Right renal cortex interstitium (tissue), 3 donors: ENCODE results near the gene CRIP2. TPM values are rescaled to one million over a fixed set of nuclear protein-coding genes. Genes with fewer than 3 reads are reported as not detected.

ENCODE experiments used
- DNase-seq, 3 donors: peaks; one replicate each; pipeline ENCODE4 v3.0.0-alpha.2; 2013; ENCODE audit warnings: low read depth in 3 of 3, low spot score in 2 of 3
- polyA plus RNA-seq, 3 donors: library from polyadenylated mRNA; unstranded; fragments of 120-200 nt; gene quantifications; one replicate each; pipeline ENCODE4 v1.2.1, GENCODE V29; 2013; ENCODE audit not compliant: insufficient read length in 3 of 3

Gene CRIP2
- polyA plus RNA-seq, 3 donors = 91.5 to 120 (median 109) TPM

DNA sequence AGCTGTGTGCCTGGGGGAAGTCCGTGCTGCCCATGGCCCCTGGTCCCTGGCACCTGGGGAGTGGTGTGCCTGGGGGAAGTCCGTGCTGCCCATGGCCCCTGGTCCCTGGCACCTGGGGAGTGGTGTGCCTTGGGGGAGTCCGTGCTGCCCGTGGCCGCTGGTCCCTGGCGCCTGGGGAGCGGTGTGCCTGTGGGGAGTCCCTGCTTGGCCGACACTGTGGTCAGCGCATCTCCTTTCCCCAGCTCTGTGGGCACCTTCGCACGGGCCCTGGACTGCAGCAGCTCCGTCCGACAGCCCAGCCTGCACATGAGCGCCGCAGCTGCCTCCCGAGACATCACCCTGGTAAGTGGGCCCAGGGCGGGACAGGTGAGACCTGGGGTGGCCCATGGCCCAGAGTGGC lies 14.5 kb upstream of the CRIP2 start:
- DNase-seq = no peak

DNA sequence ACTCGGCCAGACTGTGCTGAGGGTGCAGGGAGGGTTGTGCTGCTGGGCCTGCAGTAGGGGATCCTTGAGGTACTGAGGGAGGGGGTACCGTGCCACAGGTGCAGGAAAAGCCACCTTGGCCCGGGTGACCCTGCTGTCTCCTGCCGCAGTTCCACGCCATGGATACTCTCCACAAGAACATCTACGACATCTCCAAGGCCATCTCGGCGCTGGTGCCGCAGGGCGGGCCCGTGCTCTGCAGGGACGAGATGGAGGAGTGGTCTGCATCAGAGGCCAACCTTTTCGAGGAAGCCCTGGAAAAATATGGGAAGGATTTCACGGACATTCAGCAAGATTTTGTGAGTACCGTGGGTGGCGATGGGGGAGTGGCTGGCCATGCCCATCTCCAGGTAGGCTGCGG lies 14.0 kb upstream of the CRIP2 start:
- no peak for DNase-seq

DNA sequence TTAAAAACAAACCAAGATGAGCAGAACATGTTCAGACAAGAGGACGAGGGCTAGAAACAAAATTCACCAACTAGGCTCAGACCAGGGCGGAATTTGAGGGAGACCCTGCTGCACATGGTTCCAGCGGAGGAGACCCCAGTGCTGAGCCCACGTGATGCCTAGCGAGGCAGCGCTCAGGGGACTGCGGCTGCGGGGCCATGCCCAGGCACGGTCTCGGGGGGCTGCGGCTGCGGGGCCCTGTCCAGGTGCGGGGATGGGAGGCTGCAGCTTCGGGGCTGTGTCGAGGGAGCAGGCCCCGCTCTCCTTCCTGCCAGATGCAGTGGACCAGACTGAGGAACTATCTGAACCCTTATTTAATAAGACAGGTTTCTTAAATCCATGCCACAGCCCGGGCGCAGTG lies 12.7 kb upstream of the CRIP2 start:
- DNase-seq = no peak

DNA sequence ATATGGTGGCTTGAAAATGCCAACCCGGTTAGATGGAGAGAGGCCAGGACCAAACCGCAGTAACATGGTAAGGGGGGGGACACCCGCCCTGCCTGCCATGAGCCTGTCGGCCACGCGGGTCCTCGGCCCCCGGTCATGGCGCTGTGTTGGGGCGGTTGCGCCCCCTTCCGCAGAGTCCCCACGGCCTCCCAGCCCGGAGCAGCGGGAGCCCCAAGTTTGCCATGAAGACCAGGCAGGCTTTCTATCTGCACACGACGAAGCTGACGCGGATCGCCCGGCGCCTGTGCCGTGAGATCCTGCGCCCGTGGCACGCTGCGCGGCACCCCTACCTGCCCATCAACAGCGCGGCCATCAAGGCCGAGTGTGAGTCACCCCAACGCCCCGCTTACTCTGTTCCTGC lies 10.1 kb upstream of the CRIP2 start:
- DNase-seq = no peak

DNA sequence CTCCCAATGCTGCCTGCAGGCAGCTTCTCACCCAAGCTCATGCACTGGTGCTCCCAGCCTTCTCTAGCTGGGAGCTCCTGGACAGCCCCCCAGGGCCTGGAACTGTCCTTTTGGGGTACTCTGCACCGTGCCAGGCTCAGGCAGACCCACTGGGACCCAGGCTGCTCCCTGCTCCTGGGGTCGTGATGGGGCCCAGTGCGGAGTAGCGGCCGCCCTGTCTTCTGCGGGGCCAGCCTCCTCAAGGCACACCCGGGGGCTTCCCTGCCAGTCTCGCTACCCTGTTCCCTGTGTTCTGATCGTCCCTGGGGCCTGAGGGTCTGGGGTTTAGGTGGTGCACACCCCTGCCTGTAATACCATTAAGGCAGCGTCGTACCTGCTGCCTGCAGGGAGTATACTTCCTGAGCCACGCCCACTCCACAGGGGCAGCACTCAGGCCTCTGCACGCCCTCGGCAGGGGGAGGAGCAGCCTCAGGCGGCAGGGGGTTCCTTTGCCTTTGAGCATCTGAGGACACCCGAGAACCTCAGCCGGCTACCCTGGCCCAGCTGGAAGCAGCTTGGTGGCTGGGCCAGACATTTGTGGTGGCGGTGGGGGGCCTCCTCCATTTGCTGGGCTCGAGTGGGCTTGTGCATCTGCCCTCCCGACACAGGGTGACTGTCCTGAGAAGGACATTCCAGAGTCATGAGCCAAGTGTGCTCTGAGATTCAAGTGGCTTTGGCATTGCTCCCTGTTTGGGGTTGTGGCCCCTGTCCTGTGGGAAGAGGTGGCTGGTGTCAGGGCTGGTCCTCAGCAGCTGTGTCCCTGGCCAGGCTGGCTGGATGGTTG lies 9.2 kb upstream of the CRIP2 start:
- DNase-seq = no peak

DNA sequence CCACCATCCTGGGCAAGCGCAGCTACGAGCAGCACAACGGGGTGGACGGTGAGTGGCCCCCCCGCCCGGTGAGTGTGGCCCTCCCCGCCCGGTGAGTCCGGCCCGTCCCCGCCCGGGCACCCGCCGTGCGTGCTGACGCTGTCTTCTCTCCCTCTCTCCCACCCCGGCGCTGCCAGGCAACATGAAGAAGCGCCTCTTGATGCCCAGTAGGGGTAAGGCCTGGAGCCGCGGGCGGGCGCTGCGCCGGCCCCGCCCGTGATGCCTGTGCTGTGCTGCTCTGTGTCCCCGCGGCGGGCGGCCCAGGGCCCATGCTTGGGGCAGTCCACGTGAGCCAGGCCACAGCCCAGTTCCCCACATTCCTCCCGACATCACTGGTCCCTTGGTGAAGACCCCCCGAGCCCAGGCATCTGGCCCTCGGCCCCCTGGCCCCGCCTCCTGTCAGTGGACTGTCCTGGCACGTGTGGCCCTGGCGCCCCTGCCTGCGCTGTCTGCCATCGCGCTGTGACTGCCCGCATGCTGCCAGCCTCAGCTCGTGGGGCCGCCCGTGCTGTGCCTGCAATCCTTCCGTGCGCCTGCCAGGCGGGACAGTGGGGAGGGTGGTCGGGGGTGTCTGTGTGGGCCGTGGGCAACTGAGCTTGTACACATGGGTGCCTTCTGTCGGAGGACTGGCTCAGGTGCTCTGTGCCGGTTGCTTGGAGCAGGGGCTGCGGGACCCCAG lies 7.9 kb upstream of the CRIP2 start:
- no peak for DNase-seq

DNA sequence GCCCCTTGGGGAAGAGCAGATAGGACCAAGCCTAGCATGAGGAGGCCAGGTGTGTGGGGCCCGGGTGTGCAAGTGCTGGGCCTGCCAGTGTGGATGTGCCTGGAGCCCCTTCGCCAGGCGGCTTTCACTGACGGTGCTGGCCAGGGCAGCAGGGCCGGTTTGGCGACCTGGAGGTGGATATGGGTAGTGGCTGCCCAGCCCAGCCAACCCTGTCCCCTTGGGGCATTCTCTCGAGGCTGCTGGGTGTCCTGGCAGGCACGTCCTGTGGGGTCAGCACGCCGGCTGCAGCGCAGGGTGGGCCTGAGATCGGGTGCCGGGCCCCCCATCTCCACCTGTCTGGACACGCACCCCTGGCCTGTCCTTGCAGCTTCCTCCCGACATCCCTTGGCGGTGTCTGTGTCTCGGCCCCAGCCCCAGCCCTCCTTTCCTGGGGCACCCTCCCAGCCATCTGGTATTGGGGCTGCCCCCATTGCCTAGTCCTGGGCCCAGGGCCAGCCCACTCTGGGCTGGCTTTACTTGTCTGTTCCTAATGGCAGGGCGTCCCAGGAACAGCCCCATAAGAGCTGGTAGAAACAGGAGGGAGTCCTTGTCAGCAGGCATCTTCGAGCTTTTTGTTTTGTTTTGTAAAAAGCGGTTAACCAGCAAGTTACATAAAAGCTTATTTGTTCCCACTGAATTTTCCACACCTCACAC lies 7.2 kb upstream of the CRIP2 start:
- DNase-seq = no peak

DNA sequence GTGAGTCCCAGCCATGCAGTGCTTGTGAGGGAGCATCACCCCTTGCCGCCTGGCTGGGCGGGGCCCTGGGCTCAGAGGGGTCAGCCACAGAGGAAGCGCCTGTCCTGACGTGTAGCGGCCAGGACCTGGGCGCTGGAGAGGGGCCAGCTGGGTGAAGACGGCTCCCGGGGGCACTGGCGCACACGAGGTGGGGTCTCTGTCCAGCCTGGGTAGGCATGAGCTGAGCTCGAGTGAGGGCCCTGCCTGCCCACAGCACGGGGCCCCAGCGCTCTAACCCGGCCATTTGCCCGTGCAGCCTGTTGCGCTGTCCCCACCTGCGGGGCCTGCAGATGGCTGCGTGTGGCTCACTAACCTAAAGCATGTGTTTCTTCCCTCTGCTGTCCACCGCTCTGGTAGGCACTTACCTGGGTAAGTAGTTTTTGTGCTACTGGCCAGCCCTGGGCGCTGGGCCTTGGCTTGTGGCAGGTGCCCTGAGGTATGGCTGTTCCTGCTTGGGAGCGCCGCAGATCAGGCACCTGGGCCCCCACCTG lies 6.6 kb upstream of the CRIP2 start:
- no peak for DNase-seq

DNA sequence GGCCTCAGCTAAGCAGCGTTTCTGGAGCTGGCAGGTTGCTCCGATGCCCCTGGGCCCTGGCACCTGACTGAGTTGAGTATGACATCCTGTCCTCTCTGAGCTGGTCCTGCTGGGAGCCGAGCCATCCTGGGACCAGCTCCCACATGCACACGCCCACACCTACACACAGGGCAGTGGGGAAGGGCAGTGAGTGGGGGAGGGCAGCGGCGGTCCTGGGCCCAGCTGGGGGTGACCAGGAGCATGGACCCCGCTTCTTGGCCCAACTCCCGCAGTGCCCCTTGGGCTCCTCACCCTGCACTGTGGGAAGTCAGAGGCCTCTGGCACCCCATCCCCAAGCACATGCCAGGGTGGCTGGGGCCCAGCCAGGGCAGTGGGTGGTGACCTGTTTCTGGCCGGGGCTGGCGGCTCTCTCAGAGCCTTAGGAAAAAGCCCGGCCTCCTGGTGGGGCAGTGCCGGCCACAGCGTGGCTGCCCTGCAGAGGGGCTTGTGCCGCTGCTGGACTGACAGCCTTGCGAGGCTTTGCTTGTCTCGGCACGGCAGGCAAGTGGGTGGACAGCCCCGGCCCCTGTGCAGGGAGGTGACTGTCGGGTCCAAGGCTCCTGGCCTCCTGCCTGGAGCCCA lies 5.9 kb upstream of the CRIP2 start:
- DNase-seq = no peak

DNA sequence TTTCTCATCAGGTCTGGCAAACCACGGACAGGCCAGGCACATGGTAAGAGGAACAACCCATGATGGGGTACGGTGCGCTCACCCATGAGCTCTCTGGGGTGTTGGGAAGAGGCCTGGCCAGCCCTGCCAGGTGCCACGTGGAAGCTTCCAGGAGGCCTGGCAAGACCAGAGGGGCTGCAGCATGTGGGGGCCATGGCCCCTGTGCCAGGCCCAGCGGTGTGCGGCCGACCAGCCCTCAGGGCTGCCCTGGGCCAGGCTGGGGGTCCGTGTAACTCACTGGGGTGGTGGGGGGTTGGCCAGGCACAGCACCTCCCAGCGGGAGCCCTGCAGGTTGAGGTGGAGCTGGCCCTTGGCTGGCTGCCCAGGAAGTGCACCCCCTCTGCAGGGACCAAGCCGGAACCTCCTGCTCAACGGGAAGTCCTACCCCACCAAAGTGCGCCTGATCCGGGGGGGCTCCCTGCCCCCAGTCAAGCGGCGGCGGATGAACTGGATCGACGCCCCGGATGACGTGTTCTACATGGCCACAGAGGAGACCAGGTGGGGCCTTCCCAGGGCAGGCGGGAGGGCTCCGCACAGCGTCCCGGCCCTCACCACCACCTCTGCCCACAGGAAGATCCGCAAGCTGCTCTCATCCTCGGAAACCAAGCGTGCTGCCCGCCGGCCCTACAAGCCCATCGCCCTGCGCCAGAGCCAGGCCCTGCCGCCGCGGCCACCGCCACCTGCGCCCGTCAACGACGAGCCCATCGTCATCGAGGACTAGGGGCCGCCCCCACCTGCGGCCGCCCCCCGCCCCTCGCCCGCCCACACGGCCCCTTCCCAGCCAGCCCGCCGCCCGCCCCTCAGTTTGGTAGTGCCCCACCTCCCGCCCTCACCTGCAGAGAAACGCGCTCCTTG lies 4.9 kb upstream of the CRIP2 start:
- no peak for DNase-seq

DNA sequence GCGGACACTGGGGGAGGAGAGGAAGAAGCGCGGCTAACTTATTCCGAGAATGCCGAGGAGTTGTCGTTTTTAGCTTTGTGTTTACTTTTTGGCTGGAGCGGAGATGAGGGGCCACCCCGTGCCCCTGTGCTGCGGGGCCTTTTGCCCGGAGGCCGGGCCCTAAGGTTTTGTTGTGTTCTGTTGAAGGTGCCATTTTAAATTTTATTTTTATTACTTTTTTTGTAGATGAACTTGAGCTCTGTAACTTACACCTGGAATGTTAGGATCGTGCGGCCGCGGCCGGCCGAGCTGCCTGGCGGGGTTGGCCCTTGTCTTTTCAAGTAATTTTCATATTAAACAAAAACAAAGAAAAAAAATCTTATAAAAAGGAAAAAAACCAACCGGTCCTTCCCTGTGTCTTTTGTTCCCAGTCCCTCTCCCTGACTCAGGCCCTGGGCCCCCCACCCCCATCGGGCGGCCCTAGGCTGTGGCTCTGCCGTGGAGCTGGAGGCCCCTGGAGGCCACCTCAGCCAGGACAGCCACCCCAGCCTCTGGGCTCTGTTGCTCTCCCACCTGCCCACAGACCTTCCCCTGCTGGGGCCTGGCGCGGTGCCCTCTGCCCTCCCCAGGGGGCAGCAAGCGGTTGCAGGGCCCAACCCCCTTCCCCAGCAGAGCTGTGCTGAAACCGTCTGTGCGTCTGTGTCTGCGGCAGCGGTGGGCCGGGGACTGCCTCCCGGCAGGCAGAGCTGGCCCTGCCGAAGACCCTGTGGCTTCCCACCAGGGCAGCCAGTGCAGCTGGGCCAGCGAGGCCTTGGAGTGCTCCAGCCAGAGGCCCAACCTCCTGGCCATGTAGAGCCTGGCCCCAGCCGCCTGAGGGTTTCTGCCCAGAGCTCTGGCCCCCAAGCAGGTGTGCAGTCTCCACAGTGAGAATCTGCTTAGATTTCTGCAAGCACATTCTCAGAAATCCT lies 4.0 kb upstream of the CRIP2 start:
- DNase-seq = no peak

DNA sequence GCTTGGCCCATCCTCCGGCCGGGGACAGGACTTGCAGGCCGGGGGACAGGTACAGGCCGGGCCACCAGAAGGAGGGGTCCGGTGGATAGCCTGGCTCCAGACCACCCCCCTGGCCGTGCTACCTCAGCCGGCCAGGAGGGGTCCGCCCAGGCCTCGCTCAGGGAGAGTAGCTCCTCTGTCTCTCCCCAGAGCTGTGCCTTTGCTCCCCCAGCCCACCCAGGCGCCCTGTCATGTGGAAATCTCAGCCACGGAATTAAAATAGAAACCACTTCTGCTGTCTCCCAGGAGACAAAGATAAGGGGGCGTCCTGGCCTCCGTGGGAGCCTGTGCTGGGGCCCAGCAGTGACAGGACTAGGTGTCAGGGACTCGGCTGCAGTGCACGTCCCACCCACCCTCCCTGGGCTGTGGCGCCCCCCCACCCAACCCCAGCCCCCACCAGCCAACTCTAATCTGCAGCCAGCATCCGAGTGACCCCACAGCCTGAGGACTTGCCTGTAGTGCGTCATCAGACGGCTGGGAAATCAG lies 3.3 kb upstream of the CRIP2 start:
- no peak for DNase-seq

DNA sequence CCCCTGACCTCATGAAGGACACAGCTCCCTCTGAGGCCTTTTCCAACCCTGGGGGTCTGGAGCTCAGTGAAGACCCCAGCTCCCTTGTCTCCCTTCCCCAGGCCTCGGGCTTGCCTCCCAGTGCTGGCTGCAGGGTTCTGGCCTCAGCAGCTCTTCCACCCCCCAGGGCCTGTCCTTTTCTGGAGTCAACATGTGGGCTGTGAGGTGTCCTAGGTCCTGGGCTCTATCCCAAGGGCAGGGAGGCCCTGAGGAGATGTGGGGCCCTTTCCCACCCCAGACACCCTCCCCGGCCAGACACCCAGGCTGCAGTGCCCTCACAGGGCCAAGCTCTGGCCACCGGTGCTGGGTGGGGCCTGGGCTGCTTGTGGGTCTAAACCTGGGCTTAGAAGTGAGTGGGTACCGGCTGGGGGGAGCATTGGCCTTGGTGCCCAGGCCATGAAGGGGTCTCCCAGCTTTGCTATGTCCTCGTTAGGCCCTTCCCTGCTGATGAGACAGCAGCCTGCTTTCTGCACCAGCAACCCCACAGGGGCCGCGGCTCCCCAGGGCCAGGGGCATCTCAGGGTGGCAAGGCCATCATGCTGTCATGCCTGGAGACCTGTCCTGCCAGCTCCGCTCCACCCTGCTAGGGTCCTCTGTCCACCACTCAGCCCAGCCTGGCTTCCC lies 2.7 kb upstream of the CRIP2 start:
- DNase-seq = no peak

DNA sequence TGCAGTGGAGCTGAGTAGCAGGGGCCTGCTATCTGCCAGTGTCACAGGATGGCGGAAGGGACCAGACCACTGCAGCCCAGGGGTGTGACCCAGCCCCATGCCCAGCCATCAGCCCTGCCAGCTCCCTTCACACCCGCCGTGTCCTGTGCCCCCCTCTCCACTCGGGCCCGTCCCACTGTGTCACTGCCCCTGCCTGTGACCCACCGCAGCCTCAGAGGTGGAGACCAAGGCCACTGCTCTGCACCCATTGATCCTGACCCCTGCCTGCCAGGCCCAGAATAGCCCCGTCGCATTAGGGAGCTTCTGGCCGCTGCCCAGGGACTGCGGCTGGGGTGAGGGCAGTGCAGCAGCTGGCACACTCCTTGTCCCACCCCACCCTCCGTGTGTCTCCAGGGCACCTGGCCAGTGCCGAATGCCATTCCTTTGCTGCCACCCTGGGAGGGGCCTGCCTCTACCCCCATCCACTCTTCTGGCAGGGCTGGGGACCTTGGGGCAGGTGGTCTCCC lies 2.1 kb upstream of the CRIP2 start:
- no peak for DNase-seq

DNA sequence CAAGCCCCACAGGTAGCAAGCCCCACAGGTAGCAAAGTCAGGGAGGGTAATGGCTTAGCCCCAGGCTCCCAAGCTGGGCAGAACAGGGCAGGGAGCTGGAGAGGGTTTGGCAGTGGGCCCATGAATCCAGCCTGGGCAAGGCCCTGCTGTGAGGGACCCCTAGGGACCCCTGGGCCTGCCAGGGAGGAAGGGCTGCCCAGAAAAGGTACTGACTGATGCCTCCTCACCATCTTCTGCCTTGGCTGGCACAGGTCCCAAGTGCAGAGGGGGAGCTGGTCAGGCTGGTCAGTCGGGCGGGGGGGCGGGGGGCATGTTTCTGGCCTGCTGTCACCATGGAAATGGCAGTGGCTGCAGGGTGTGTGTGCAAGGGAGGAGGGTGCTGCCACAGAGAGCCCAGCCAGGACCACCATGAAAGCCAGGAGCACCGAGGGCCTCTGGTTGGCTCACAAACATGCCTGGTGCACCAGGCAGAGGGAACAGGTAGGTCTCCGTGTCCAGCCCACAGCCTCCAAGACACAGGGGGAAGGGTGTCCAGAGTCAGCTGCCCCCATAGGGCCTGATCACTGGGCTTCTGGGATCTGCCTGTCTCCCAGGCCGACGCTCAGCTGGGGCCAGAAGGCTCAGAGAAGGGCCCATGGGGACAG lies 1.5 kb upstream of the CRIP2 start:
- no peak for DNase-seq

DNA sequence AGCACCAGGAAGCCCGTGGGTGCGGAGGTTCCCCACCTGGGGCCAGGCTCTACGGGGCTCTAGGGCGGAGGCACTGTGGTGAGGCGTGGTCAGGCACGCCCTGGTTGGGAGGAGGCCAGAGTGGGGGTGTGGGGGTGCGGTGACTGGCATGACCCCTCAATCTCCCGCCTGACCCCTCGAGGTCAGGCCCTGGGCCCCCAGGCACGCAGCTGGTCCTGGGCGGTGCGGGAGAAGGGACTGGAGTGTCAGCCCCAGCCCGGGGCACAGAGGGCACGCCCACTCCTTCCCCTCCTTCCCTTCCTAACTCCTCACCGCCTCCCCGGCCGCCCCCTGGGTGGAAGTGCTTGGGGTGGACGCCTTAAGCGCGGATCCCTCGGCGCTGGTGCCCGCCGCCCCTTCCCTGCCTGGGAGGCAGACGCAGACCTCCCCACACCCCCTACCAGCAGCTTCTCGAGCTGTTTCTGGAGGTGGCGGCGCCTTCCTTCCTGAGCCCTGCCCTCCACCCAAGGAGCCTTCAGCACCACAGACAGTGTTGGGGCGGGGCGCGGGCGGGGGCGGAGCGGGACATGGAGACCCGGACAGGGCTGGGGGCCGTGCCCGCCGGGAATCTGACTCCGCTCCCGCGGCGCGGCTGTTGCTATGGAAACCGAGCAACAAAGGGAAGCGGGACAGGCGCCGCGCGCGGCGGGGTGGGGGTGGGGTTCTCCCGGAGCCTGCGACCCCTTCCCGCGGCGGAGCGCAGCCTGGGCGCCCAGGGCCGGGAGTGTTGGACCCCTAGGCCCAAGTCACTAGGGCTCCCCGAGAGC lies 741 bp upstream of the CRIP2 start:
- DNase-seq = peak; percentile 82 to 92 (median 86)
